SK-N-SH (cell line): ENCODE data around the gene FASLG. TPM values are rescaled to one million over a fixed set of nuclear protein-coding genes. Genes with fewer than 3 reads are reported as not detected.
A peak's percentile ranks its signal among the peaks of the same experiment; 100 is the strongest.

Experiments used
- CTCF ChIA-PET: fragments of 300-600, 350-600 bp; formaldehyde crosslinking; extraction: SDS; loops from one replicate; lab custom pipeline; 2021; lab: Yijun Ruan, JAX
- POLR2A ChIA-PET: fragments of 350-600 bp; sonication (Branson Sonifier 250); formaldehyde crosslinking; extraction: SDS; loops from one replicate; lab custom pipeline; 2020; ENCODE audit warnings: antibody characterized with exemption, inconsistent platforms; lab: Yijun Ruan, JAX
- DNase-seq: peaks from one replicate; pipeline ENCODE4 v3.0.0; 2012
- H2AFZ ChIP-seq: fragments of 200-600 bp; sonication (generic); 2 replicates; pipeline ENCODE4 v1.8.1; 2016; ENCODE audit warnings: antibody characterized with exemption, mild to moderate bottlenecking, low read depth
- H3F3A ChIP-seq: fragments of 200-600 bp; sonication (generic); replicated peaks from 2 replicates; pipeline ENCODE3; 2016; ENCODE audit warnings: antibody characterized with exemption, mild to moderate bottlenecking; ENCODE audit not compliant: insufficient read depth
- H3K27ac ChIP-seq, 2 experiments: fragments of 200-500 bp in 1 of 2; fragments of 200-600 bp in 1 of 2; sonication (Bioruptor generic) in 1 of 2; sonication (generic), shearing (Covaris generic) in 1 of 2; 2 replicates each; pipeline versions ENCODE4 v1.5.1 to v1.6.1; 2014 to 2016; ENCODE audit warnings: low read depth in 2 of 2, inconsistent platforms in 1 of 2, low read length in 1 of 2, mild to moderate bottlenecking in 1 of 2, mixed read lengths in 1 of 2
- H3K27me3 ChIP-seq: fragments of 200-600 bp; sonication (generic), shearing (Covaris generic); 2 replicates; pipeline ENCODE4 v1.6.1; 2016; ENCODE audit warnings: mixed run types; ENCODE audit not compliant: insufficient read depth
- H3K36me3 ChIP-seq, 2 experiments: fragments of 200-500 bp in 1 of 2; fragments of 200-600 bp in 1 of 2; sonication (Bioruptor generic) in 1 of 2; sonication (generic) in 1 of 2; replicated peaks in 1 of 2; 2 replicates each; pipeline versions ENCODE3 to v1.5.1; 2014 to 2016; ENCODE audit warnings: low read length in 1 of 2, mild to moderate bottlenecking in 1 of 2; ENCODE audit not compliant: insufficient read depth in 2 of 2, control insufficient read depth in 1 of 2
- H3K4me1 ChIP-seq, 2 experiments: fragments of 200-500 bp in 1 of 2; fragments of 200-600 bp in 1 of 2; sonication (Bioruptor generic) in 1 of 2; sonication (generic), shearing (Covaris generic) in 1 of 2; 2 replicates each; pipeline versions ENCODE4 v1.5.1 to v1.6.1; 2014 to 2016; ENCODE audit warnings: low read depth in 1 of 2, low read length in 1 of 2, mixed run types in 1 of 2; ENCODE audit not compliant: insufficient read depth in 2 of 2, control insufficient read depth in 1 of 2
- H3K4me2 ChIP-seq: fragments of 200-600 bp; sonication (generic), shearing (Covaris generic); 2 replicates; pipeline ENCODE4 v1.6.1; 2017; ENCODE audit warnings: mixed run types
- H3K4me3 ChIP-seq, 2 experiments: fragments of 200-500 bp in 1 of 2; fragments of 200-600 bp in 1 of 2; sonication (Bioruptor generic) in 1 of 2; sonication (generic), shearing (Covaris generic) in 1 of 2; 2 replicates each; pipeline versions ENCODE4 v1.5.1 to v1.8.1; 2014 to 2016; ENCODE audit warnings: low read depth in 2 of 2, inconsistent platforms in 1 of 2, low read length in 1 of 2, mild to moderate bottlenecking in 1 of 2, mixed read lengths in 1 of 2, moderate library complexity in 1 of 2
- H3K79me2 ChIP-seq: fragments of 200-600 bp; sonication (generic); 2 replicates; pipeline ENCODE4 v1.8.1; 2017; ENCODE audit warnings: mild to moderate bottlenecking; ENCODE audit not compliant: insufficient read depth
- H3K9ac ChIP-seq: fragments of 200-600 bp; sonication (generic); 2 replicates; pipeline ENCODE4 v1.6.1; 2017; ENCODE audit warnings: mixed run types
- H3K9me2 ChIP-seq: fragments of 200-600 bp; sonication (generic); 2 replicates; pipeline ENCODE4 v1.6.1; 2017; ENCODE audit warnings: mixed run types
- H3K9me3 ChIP-seq: fragments of 200-600 bp; sonication (generic); 2 replicates; pipeline ENCODE4 v1.6.1; 2017; ENCODE audit warnings: mixed run types, mild to moderate bottlenecking, moderate library complexity
- H4K20me1 ChIP-seq: fragments of 200-600 bp; sonication (generic); 2 replicates; pipeline ENCODE4 v1.6.1; 2017; ENCODE audit warnings: mild to moderate bottlenecking, mixed run types; ENCODE audit not compliant: insufficient read depth
- CHD2 ChIP-seq: fragments of 150-350 bp; IDR thresholded peaks from 2 replicates; pipeline ENCODE4 v1.6.1; 2018; ENCODE audit warnings: low read length; ENCODE audit not compliant: partially characterized antibody
- EP300 ChIP-seq, 2 experiments: IDR thresholded peaks; 2 replicates each; pipeline versions ENCODE4 v1.4.0 to v1.6.1; 2012; ENCODE audit warnings: borderline replicate concordance in 1 of 2, low read depth in 1 of 2, low read length in 1 of 2
- EZH2phosphoT487 ChIP-seq: fragments of 200-600 bp; sonication (generic); IDR thresholded peaks from 2 replicates; pipeline ENCODE4 v1.6.1; 2017; ENCODE audit warnings: low read depth, mixed run types, mild to moderate bottlenecking, antibody characterized with exemption, moderate library complexity, borderline replicate concordance
- IRF3 ChIP-seq: fragments of 150-350 bp; IDR thresholded peaks from 2 replicates; pipeline ENCODE4 v1.6.1; 2016; ENCODE audit warnings: mild to moderate bottlenecking, low read depth, low read length
- JUND ChIP-seq: IDR thresholded peaks from 2 replicates; pipeline ENCODE4 v1.4.0; 2012
- MEF2A ChIP-seq: IDR thresholded peaks from 2 replicates; pipeline ENCODE4 v1.4.0; 2012; ENCODE audit warnings: low read depth, borderline replicate concordance
- MXI1 ChIP-seq: IDR thresholded peaks from 2 replicates; pipeline ENCODE4 v1.6.1; 2012; ENCODE audit warnings: mild to moderate bottlenecking, low read depth, low read length, improper control_type of control experiment
- NFIC ChIP-seq: IDR thresholded peaks from 2 replicates; pipeline ENCODE4 v1.4.0; 2012; ENCODE audit warnings: borderline replicate concordance
- NRF1 ChIP-seq: IDR thresholded peaks from 2 replicates; pipeline ENCODE4 v1.6.1; 2012; ENCODE audit warnings: low read depth, mild to moderate bottlenecking, low read length
- RCOR1 ChIP-seq: fragments of 150-350 bp; IDR thresholded peaks from 2 replicates; pipeline ENCODE4 v1.6.1; 2017; ENCODE audit warnings: antibody characterized with exemption, low read length
- RXRA ChIP-seq: IDR thresholded peaks from 2 replicates; pipeline ENCODE4 v1.4.0; 2012; ENCODE audit warnings: low read depth, mild to moderate bottlenecking, borderline replicate concordance
- SIN3A ChIP-seq: IDR thresholded peaks from 2 replicates; pipeline ENCODE4 v1.6.1; 2012; ENCODE audit warnings: low read depth, mild to moderate bottlenecking, low read length, moderate library complexity, borderline replicate concordance
- TEAD4 ChIP-seq: IDR thresholded peaks from 2 replicates; pipeline ENCODE4 v1.4.0; 2012; ENCODE audit warnings: mild to moderate bottlenecking, borderline replicate concordance; ENCODE audit not compliant: insufficient read depth
- USF2 ChIP-seq: fragments of 150-350 bp; IDR thresholded peaks from 2 replicates; pipeline ENCODE4 v1.6.1; 2017; ENCODE audit warnings: antibody characterized with exemption, low read length, low read depth, borderline replicate concordance
- YY1 ChIP-seq: IDR thresholded peaks from 2 replicates; pipeline ENCODE4 v1.4.0; 2012; ENCODE audit warnings: low read depth, mild to moderate bottlenecking
- WGBS: methylation state at CpG from one replicate; pipeline ENCODE4 v1.1.6; 2017; ENCODE audit warnings: low lambda C conversion rate; 5-methylcytosine and 5-hydroxymethylcytosine counted together
- polyA plus RNA-seq, 3 experiments: library from polyadenylated mRNA; depleted of rRNA; stranded (reverse); fragments of >200 nt; gene quantifications; 2 replicates each; pipeline ENCODE4 v1.2.3, GENCODE V29; 2012
- TF ChIP-seq, protein P1 (sequence below): IDR thresholded peaks from 2 replicates; pipeline ENCODE4 v1.4.0; 2012; ENCODE audit warnings: low read depth, borderline replicate concordance

FASLG gene
- polyA plus RNA-seq, 1 of the 3 experiments (the other 2 are of a cell fraction), result not detected

GRCh38 chr1:172661107-172661506, 2.2 kb downstream of the FASLG start:
- Histone ChIP-seq H3K79me2 (no peaks in the 10 kb centered on the region), H4K20me1 (no peaks in the 10 kb centered on the region), H2AFZ (peak overlapping the region; percentile 45; the same call in 1 of the 2 replicates), H3K9me3 (no peaks in the 10 kb centered on the region), H3K9me2 (no peaks in the 10 kb centered on the region), H3K36me3 (no peaks in the 10 kb centered on the region), H3K27ac (no peak overlapping the region), H3K27me3 (no peaks in the 10 kb centered on the region), H3K4me1 (peaks cover 0 to 2% of the 10 kb centered on the region in 2 experiments; a peak in 3 of 4 replicates), H3F3A (no peaks in the 10 kb centered on the region), H3K4me3 (no peak overlapping the region), H3K9ac (no peak overlapping the region), H3K4me2 (no peak overlapping the region)
- 53% methylated on average over 3 of the region's 3 CpGs for WGBS
- CTCF ChIA-PET, result interaction anchor here (0.8 kb wide), 1 partner anchor 10 kb away, joined by 4 read pairs; no protein-coding TSS in a partner anchor
- DNase-seq, result no peak
- POLR2A ChIA-PET, result no interaction called here
- no peak for TF ChIP-seq EP300 (IDR thresholded peaks at IDR 0.05; ENCODE audit: borderline replicate concordance in 1 of 2, low read depth in 1 of 2, low read length in 1 of 2)
- no peak for TF ChIP-seq CHD2
- TF ChIP-seq SIN3A, result no peak
- no peak for TF ChIP-seq JUND
- no peak for TF ChIP-seq RXRA
- no peak for TF ChIP-seq IRF3
- TF ChIP-seq RCOR1, result no peak
- no peak for TF ChIP-seq TEAD4
- TF ChIP-seq USF2, result no peak
- no peak for TF ChIP-seq MXI1
- no peak for TF ChIP-seq MEF2A
- TF ChIP-seq, protein P1, sequence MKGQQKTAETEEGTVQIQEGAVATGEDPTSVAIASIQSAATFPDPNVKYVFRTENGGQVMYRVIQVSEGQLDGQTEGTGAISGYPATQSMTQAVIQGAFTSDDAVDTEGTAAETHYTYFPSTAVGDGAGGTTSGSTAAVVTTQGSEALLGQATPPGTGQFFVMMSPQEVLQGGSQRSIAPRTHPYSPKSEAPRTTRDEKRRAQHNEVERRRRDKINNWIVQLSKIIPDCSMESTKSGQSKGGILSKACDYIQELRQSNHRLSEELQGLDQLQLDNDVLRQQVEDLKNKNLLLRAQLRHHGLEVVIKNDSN, result no peak
- TF ChIP-seq EZH2phosphoT487, result no peak
- no peak for TF ChIP-seq NFIC
- TF ChIP-seq YY1, result no peak
- no peak for TF ChIP-seq NRF1
